Measurements from ENCODE around the gene IFNL4.
"Not testable (repeated sequence)": the region's sequence is repeated elsewhere in the genome, so short reads cannot be mapped to it uniquely, and the experiment has no call there.

- not testable (repeated sequence) for TF ChIP-seq CTCF (conservative IDR thresholded peaks at IDR 0.05; ENCODE audit: low read depth, low read length); EZH2 (IDR thresholded peaks at IDR 0.05; ENCODE audit: borderline replicate concordance, low read depth, low read length, poor library complexity, severe bottlenecking)
Observed at GRCh38 chr19:39268531-39269223, 20.0 kb upstream of the IFNL4 start.

Data from A673 (cell line).